ENCODE results near the gene DCAF16.

Gene DCAF16

DNA sequence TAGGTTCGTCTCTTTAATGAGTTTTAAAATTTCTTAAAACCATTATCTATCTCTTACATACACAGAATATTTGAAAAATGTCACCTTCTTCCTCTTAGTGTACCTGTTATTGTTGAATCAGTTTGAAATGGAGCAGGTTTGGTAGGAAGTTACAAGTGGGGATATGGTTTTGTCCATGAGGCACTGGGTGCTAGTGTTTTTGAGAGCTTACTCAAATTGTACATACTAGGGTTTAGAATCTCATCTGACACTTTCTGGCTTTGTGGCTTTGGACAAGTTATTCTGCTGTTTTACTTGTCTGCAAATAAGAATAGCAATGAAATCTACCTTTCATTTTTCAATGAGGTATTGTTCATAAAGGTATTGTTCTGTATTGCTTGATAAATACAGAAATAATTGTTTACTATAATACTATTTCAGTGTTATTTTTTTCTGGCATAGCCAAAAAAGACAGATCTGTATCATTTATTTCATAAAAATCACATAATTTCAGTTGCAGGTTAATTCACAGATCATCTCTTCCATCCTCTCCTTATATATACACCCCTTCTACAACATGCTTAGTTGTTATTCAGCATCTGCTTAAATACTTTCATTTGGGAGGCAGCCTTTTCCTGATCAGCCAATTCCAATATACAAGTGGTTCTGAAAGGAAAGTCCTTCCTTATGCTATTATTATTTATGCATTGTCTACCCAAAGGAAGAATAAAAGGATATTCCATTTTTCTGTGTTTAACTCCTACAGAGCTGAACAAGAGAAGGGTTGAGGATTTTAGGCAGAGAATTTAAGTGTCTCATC, 13.5 kb upstream of the DCAF16 start:
- H3K4me3 ChIP-seq (replicated peaks; ENCODE audit: low read depth, low read length): no peak overlapping the region
- TF ChIP-seq, protein P1, sequence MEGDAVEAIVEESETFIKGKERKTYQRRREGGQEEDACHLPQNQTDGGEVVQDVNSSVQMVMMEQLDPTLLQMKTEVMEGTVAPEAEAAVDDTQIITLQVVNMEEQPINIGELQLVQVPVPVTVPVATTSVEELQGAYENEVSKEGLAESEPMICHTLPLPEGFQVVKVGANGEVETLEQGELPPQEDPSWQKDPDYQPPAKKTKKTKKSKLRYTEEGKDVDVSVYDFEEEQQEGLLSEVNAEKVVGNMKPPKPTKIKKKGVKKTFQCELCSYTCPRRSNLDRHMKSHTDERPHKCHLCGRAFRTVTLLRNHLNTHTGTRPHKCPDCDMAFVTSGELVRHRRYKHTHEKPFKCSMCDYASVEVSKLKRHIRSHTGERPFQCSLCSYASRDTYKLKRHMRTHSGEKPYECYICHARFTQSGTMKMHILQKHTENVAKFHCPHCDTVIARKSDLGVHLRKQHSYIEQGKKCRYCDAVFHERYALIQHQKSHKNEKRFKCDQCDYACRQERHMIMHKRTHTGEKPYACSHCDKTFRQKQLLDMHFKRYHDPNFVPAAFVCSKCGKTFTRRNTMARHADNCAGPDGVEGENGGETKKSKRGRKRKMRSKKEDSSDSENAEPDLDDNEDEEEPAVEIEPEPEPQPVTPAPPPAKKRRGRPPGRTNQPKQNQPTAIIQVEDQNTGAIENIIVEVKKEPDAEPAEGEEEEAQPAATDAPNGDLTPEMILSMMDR (IDR thresholded peaks at IDR 0.05; ENCODE audit: low read depth, low read length, missing control alignments): no peak
- no peak for DNase-seq (ENCODE audit: extremely low read depth, low read depth)

DNA sequence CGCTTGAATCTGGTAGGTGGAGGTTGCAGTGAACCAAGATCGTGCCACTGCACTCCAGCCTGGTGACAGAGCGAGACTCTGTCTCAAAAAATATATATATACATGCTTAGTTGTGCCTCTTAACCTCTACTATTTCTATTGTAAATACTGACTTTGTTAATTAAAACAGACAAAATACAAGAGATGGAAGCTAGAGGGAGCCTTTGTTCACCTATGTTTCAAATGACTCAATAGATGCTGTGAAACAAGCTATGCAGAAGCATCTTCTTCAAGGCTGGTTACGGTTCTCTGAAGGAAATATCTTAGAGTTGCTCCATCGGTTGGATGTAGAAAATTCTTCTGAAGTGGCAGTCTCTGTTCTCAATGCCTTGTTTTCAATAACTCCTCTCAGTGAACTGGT, 6.5 kb upstream of the DCAF16 start:
- H3K4me3 ChIP-seq (replicated peaks; ENCODE audit: low read depth, low read length): no peak overlapping the region
- DNase-seq (ENCODE audit: extremely low read depth, low read depth): peak; percentile 40
- TF ChIP-seq, protein P1 (IDR thresholded peaks at IDR 0.05; ENCODE audit: low read depth, low read length, missing control alignments): peak; percentile 35

DNA sequence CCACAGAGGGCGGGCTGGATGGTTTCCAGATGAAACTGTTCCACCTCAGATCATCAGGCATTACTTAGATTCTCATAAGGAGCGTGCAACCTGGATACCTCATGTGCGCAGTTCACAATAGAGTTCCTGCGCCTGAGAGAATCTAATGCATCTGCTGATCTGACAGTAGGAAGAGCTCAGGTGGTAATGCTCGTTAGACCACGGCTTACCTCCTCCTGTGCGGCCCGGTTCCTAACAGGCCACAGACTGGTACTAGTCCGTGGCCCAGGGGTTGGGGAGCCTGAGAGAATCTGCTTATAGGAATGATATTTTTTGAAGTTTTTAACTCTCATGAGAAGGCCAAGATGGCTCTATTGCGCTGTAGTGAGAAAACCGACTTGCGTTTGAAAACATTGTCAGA, 5.6 kb upstream of the DCAF16 start:
- H3K4me3 ChIP-seq (replicated peaks; ENCODE audit: low read depth, low read length): no peak overlapping the region
- TF ChIP-seq, protein P1 (IDR thresholded peaks at IDR 0.05; ENCODE audit: low read depth, low read length, missing control alignments): no peak
- no peak for DNase-seq (ENCODE audit: extremely low read depth, low read depth)

DNA sequence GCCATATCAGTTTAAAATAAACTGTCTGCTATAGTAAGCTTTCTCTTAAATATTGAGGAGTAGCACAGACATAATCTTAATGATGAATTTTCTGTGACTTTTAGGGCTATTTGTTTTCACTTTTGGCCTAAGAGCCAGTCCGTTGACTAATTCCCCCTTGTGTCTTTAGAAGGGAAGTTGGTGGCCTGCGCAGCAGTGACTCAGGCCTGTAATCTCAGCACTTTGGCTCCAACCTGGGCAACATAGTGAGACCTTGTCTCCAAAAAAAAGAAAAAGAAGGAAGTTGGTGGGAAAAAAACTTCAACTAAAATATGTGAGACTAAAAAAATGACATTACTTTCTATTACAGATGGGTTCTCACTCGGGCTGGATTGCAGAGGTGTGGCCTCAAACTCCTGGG, 3.6 kb upstream of the DCAF16 start:
- H3K4me3 ChIP-seq (replicated peaks; ENCODE audit: low read depth, low read length): no peak overlapping the region
- TF ChIP-seq, protein P1 (IDR thresholded peaks at IDR 0.05; ENCODE audit: low read depth, low read length, missing control alignments): no peak
- no peak for DNase-seq (ENCODE audit: extremely low read depth, low read depth)

DNA sequence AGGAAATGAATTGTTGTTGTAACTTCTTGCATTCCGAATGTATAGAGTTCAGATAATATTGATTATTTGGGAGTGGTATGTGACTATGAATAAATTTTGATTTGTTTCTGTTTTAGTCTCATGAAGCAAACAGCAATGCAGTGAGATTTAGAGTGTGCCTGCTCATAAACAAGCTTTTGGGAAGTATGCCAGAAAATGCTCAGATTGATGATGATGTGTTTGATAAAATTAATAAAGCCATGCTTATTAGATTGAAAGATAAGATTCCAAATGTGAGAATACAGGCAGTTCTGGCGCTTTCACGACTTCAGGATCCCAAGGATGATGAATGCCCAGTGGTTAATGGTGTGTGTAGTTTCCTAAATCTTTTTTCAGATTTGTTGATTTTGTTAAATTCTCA, 2.2 kb upstream of the DCAF16 start:
- peak overlapping the region; percentile 58 for H3K4me3 ChIP-seq (replicated peaks; ENCODE audit: low read depth, low read length)
- DNase-seq (ENCODE audit: extremely low read depth, low read depth): no peak
- TF ChIP-seq, protein P1 (IDR thresholded peaks at IDR 0.05; ENCODE audit: low read depth, low read length, missing control alignments): no peak

DNA sequence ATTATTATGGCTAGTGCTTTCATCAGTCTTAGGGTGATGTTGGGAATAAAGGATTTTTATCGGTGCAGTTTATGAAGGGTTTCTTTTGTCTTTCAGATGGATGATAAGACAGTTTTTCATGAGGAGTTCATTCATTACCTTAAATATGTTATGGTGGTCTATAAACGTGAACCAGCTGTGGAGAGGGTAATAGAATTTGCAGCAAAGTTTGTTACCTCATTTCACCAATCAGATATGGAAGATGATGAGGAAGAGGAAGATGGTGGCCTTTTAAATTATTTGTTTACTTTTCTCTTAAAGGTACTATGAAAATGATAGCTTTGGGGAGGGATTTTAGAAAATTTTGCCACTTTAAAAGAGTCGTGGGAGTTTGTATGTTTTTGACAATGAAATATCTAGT, 1.6 kb upstream of the DCAF16 start:
- H3K4me3 ChIP-seq (replicated peaks; ENCODE audit: low read depth, low read length): peak overlapping the region; percentile 58
- no peak for DNase-seq (ENCODE audit: extremely low read depth, low read depth)
- TF ChIP-seq, protein P1 (IDR thresholded peaks at IDR 0.05; ENCODE audit: low read depth, low read length, missing control alignments): no peak
